BLaER1 (cell line): ENCODE measurements around the gene ADH5.

Experiments
- H3K27ac ChIP-seq: shearing (Covaris generic); formaldehyde crosslinking; 2 replicates; pipeline ENCODE4 v1.8.1; 2022
- H3K27me3 ChIP-seq: shearing (Covaris generic); formaldehyde crosslinking; 2 replicates; pipeline ENCODE4 v1.8.1; 2022
- H3K36me3 ChIP-seq: shearing (Covaris generic); formaldehyde crosslinking; 2 replicates; pipeline ENCODE4 v1.8.1; 2022
- H3K4me1 ChIP-seq: shearing (Covaris generic); formaldehyde crosslinking; 2 replicates; pipeline ENCODE4 v1.8.1; 2022
- H3K4me2 ChIP-seq: shearing (Covaris generic); formaldehyde crosslinking; 2 replicates; pipeline ENCODE4 v1.8.1; 2022
- H3K4me3 ChIP-seq: shearing (Covaris generic); formaldehyde crosslinking; 2 replicates; pipeline ENCODE4 v1.8.1; 2022
- H3K9ac ChIP-seq: shearing (Covaris generic); formaldehyde crosslinking; 2 replicates; pipeline ENCODE4 v1.8.1; 2022
- H3K9me3 ChIP-seq: shearing (Covaris generic); formaldehyde crosslinking; 2 replicates; pipeline ENCODE4 v1.8.1; 2022
- H4K20me1 ChIP-seq: shearing (Covaris generic); formaldehyde crosslinking; 2 replicates; pipeline ENCODE4 v1.8.1; 2022
- Cebpa-rat ChIP-seq: shearing (Covaris generic); IDR thresholded peaks from 2 replicates; pipeline ENCODE4 v1.8.1; 2022

ADH5 gene

DNA sequence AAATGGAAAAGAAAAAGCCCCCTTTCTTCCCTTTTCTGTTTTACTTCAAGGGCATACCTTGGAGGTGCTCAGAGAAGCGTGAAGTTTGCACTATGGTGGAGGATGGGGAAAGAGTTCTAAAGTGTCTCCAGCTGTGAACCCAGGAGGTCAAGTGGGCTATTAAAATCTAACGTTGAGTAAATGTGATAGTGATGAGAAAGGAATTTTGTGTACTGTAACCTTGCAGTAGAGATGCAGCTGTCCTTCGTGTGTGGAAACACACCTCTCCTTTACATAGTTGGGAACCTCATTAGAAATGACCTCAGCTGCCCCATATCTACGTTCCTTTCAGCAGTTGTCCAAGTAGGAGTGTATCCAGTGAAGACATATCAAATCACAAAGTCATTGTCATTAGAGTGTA is 26.5 kb downstream of the ADH5 start:
- TF ChIP-seq Cebpa-rat, result no peak
- H4K20me1 ChIP-seq, result no peaks in the 10 kb centered on the region
- H3K4me1 ChIP-seq, result peaks cover 6% of the 10 kb centered on the region; the same call in 1 of the 2 replicates
- H3K36me3 ChIP-seq, result peaks cover 67% of the 10 kb centered on the region
- H3K4me2 ChIP-seq, result no peak overlapping the region
- H3K27me3 ChIP-seq, result no peaks in the 10 kb centered on the region
- no peak overlapping the region for H3K9ac ChIP-seq
- H3K27ac ChIP-seq, result no peak overlapping the region
- H3K4me3 ChIP-seq, result no peak overlapping the region
- no peaks in the 10 kb centered on the region for H3K9me3 ChIP-seq

DNA sequence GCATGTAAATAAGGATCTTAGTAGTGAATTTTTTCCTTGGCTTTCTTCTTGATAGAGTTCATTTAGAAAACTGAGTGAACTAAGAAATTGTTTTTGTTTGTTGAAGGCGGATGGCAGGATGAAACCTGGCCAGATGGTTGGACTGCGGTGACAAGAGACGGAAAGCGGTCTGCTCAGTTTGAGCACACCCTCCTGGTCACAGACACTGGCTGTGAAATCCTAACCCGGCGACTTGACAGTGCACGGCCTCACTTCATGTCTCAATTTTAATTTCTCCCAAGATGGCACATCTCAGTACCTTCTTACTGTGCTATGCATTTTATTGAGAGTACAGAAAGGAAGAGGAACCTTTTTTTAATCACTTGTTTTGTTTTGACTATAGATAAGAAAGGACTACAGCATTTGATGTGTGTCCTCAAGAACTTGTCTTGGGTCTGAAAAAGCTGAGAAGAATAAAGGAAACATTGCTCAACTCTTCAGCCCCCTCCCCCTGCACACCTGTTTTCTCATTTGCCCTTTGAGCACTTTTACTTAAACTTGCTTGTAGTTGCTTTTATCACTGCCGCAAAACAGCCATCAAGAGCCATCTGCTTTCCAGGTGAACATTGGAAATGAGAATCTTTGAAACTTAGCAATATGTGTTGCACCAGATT is 27.4 kb downstream of the ADH5 start:
- Histone ChIP-seq H3K36me3 (peaks cover 67% of the 10 kb centered on the region), H3K9ac (no peak overlapping the region), H3K27ac (no peak overlapping the region), H4K20me1 (no peaks in the 10 kb centered on the region), H3K27me3 (no peaks in the 10 kb centered on the region), H3K4me3 (no peak overlapping the region), H3K4me1 (peaks cover 6% of the 10 kb centered on the region; the same call in 1 of the 2 replicates), H3K4me2 (no peak overlapping the region), H3K9me3 (no peaks in the 10 kb centered on the region)
- no peak for TF ChIP-seq Cebpa-rat

DNA sequence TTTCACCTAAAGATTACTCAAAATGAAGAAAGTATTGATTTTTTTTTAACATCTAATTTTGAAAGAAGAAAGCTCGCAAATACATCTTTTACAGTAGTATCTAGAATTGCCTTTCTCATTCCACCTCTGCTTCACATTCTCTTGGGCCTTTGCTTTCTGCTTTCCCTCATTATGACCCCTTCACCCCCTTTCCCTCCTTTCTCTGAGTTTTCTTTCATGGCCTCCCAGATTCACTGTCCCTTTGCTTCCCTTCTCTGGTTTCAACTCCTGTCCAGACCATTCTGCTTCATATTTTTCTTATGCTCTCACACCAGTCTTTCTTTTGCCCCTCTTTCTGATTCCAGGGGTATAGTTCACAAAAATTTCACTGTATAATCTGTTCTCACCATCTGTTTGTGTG is 29.0 kb downstream of the ADH5 start:
- Histone ChIP-seq H3K9me3 (no peaks in the 10 kb centered on the region), H4K20me1 (no peaks in the 10 kb centered on the region), H3K27ac (no peak overlapping the region), H3K4me3 (no peak overlapping the region), H3K4me1 (peaks cover 6% of the 10 kb centered on the region; the same call in 1 of the 2 replicates), H3K36me3 (peaks cover 68% of the 10 kb centered on the region), H3K4me2 (no peak overlapping the region), H3K9ac (no peak overlapping the region), H3K27me3 (no peaks in the 10 kb centered on the region)
- no peak for TF ChIP-seq Cebpa-rat

DNA sequence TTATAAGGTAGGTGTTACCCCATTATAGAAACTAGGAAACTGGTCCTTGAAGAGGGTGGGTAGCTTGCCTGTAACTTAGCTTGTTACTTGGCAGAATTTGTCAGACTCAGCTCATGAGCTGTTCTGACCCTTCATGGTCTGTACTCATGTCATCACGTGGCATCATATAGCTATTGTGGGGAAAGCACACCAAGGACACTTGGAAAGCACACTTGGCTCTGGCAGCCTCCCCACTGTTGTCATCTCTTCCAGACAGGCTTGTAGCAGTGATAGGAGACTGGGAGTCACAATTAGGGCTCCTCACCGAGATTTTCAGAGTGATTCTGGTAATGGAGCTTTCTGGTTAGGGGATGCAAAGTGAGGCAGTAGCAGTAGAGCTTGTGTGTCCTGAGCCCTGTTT is 30.4 kb downstream of the ADH5 start:
- Histone ChIP-seq H3K9ac (no peak overlapping the region), H3K4me3 (no peak overlapping the region), H3K4me2 (no peak overlapping the region), H3K27ac (no peak overlapping the region), H3K4me1 (peaks cover 6% of the 10 kb centered on the region; the same call in 1 of the 2 replicates), H3K27me3 (no peaks in the 10 kb centered on the region), H3K36me3 (peaks cover 75% of the 10 kb centered on the region), H4K20me1 (no peaks in the 10 kb centered on the region), H3K9me3 (no peaks in the 10 kb centered on the region)
- TF ChIP-seq Cebpa-rat, result no peak

DNA sequence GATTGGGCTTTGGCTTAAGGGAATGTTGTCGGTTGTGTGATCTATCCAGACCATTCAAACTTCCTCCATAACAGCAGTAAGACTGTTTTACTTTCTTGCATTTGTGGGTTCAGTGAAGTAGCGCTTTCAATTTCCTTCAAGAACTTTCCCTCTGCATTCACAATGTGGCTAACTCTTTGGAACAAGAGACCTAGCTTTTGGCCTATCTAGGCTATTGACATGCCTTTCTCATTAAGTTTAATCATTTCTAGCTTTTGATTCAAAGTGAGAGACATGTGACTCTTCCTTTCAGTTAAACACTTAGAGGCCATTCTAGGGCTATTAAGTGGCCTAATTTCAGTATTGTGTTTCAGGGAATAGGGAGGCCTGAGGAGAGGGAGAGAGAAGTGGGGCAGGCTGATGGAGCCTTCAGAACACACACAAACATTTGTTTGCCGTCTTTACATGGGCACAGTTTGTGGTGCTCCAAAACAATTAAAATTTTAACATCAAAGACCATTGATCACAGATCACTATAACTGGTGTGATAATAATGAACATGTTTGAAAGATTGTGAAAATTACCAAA is 34.1 kb downstream of the ADH5 start:
- Histone ChIP-seq H3K9ac (no peak overlapping the region), H3K36me3 (peaks cover 89% of the 10 kb centered on the region), H3K4me2 (no peak overlapping the region), H3K9me3 (no peaks in the 10 kb centered on the region), H3K4me3 (no peak overlapping the region), H3K4me1 (no peaks in the 10 kb centered on the region), H3K27me3 (no peaks in the 10 kb centered on the region), H4K20me1 (no peaks in the 10 kb centered on the region), H3K27ac (no peak overlapping the region)
- TF ChIP-seq Cebpa-rat, result no peak

DNA sequence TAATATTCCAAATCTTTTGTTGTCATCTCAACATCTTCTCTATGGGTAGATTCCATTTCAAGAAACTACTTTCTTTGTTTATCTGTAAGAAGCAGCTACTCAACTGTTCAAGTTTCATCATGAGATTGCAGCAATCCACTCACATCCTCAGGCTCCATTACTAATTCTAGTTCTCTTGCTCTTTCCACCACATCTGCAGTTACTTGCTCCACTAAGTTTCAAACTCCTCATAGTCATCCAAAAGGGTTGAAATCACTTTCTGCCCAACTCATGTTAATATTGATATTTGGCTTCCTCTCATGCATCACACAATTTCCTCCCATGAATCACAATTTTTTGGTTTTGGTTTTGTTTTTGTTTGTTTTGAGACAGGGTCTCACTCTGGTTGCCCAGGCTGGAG is 35.7 kb downstream of the ADH5 start:
- no peak for TF ChIP-seq Cebpa-rat
- peaks cover 89% of the 10 kb centered on the region for H3K36me3 ChIP-seq
- no peak overlapping the region for H3K9ac ChIP-seq
- no peak overlapping the region for H3K4me2 ChIP-seq
- no peak overlapping the region for H3K4me3 ChIP-seq
- H3K4me1 ChIP-seq, result no peaks in the 10 kb centered on the region
- no peaks in the 10 kb centered on the region for H3K9me3 ChIP-seq
- H3K27ac ChIP-seq, result no peak overlapping the region
- H3K27me3 ChIP-seq, result no peaks in the 10 kb centered on the region
- no peaks in the 10 kb centered on the region for H4K20me1 ChIP-seq

- peaks cover 86% of the 10 kb centered on the region for H3K36me3 ChIP-seq
- no peaks in the 10 kb centered on the region for H3K9me3 ChIP-seq
- no peaks in the 10 kb centered on the region for H3K27me3 ChIP-seq
- no peak overlapping the region for H3K27ac ChIP-seq
- no peaks in the 10 kb centered on the region for H4K20me1 ChIP-seq
- peaks cover 12% of the 10 kb centered on the region for H3K4me1 ChIP-seq
- no peak overlapping the region for H3K4me2 ChIP-seq
- H3K9ac ChIP-seq, result no peak overlapping the region
- no peak overlapping the region for H3K4me3 ChIP-seq
- TF ChIP-seq Cebpa-rat, result no peak
Measured at GRCh38 chr4:99047710-99048109, 40.9 kb downstream of the ADH5 start.

- no peaks in the 10 kb centered on the region for H3K27me3 ChIP-seq
- no peaks in the 10 kb centered on the region for H4K20me1 ChIP-seq
- no peak overlapping the region for H3K9ac ChIP-seq
- peak overlapping the region; percentile 53 for H3K4me2 ChIP-seq
- peaks cover under 1% of the 10 kb centered on the region; the same call in 1 of the 2 replicates for H3K9me3 ChIP-seq
- H3K36me3 ChIP-seq, result peaks cover 64% of the 10 kb centered on the region
- peaks cover 13% of the 10 kb centered on the region for H3K4me1 ChIP-seq
- no peak for TF ChIP-seq Cebpa-rat
- peak overlapping the region; percentile 32 for H3K27ac ChIP-seq
- no peak overlapping the region for H3K4me3 ChIP-seq
Measured at GRCh38 chr4:99043346-99043745, 45.2 kb downstream of the ADH5 start.

GRCh38 chr4:99038213-99038612 is 50.4 kb downstream of the ADH5 start:
- no peak for TF ChIP-seq Cebpa-rat
- Histone ChIP-seq H3K27ac (no peak overlapping the region), H3K36me3 (peaks cover 53% of the 10 kb centered on the region), H3K4me2 (no peak overlapping the region), H4K20me1 (no peaks in the 10 kb centered on the region), H3K9me3 (peaks cover 10% of the 10 kb centered on the region; the same call in 1 of the 2 replicates), H3K9ac (no peak overlapping the region), H3K27me3 (no peaks in the 10 kb centered on the region), H3K4me3 (no peak overlapping the region), H3K4me1 (peaks cover 6% of the 10 kb centered on the region)

DNA sequence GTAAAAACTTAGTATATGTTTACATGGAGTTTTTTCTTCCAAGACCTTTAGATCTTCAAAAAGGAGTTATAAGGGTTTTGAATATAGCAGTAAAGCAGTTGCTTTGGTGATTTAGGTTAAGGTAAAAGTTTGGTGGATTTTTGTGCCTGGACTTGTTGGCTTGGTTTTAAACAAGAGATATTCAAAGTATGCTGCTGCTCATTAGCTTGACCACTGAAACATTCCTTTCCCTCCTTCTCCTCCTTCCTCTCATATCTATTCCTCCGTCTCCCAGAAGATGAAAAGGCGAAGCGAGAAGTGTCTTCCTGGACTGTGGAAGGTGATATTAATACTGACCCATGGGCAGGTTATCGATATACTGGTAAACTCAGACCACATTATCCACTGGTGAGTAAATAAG is 54.6 kb downstream of the ADH5 start:
- Histone ChIP-seq H3K27me3 (no peaks in the 10 kb centered on the region), H3K27ac (no peak overlapping the region), H3K9ac (no peak overlapping the region), H4K20me1 (peaks cover 26% of the 10 kb centered on the region), H3K4me2 (no peak overlapping the region), H3K4me3 (no peak overlapping the region), H3K9me3 (peaks cover 10% of the 10 kb centered on the region; the same call in 1 of the 2 replicates), H3K36me3 (peaks cover 55% of the 10 kb centered on the region), H3K4me1 (peaks cover 7% of the 10 kb centered on the region; the same call in 1 of the 2 replicates)
- TF ChIP-seq Cebpa-rat, result no peak
